ENCODE measurements around the gene PCBP3.

DNA sequence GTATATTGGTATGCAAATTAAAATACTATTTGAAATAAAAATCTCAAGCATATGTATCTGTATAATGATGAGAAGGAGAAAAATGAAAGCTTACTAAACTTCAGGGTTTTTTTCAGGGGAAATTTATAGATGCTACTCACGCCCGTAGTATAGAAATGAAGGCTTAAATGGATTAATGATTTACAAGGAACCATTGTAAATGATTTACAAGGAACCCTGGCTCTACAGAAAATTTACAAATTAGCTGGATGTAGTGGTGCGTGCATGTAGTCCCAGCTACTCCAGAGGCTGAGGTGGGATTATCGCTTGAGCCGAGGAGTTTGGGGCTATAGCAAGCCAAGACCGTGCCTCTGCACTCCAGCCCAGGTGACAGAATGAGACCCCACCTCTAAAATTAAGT is 150.5 kb downstream of the PCBP3 start:
- no peak for TF ChIP-seq YY1 (IDR thresholded peaks at IDR 0.05; ENCODE audit: insufficient read depth, insufficient read length)
- TF ChIP-seq SUZ12 (IDR thresholded peaks at IDR 0.05; ENCODE audit: extremely low read depth, insufficient read depth, insufficient read length): no peak
